SK-N-SH (cell line): ENCODE measurements around the gene CD63. TPM values are rescaled to one million over a fixed set of nuclear protein-coding genes. Genes with fewer than 3 reads are reported as not detected.

ENCODE experiments used
- CTCF ChIA-PET: fragments of 300-600, 350-600 bp; formaldehyde crosslinking; extraction: SDS; loops from one replicate; lab custom pipeline; 2021; lab: Yijun Ruan, JAX
- POLR2A ChIA-PET: fragments of 350-600 bp; sonication (Branson Sonifier 250); formaldehyde crosslinking; extraction: SDS; loops from one replicate; lab custom pipeline; 2020; ENCODE audit warnings: antibody characterized with exemption, inconsistent platforms; lab: Yijun Ruan, JAX
- DNase-seq: peaks from one replicate; pipeline ENCODE4 v3.0.0; 2012
- H2AFZ ChIP-seq: fragments of 200-600 bp; sonication (generic); 2 replicates; pipeline ENCODE4 v1.8.1; 2016; ENCODE audit warnings: antibody characterized with exemption, mild to moderate bottlenecking, low read depth
- H3F3A ChIP-seq: fragments of 200-600 bp; sonication (generic); replicated peaks from 2 replicates; pipeline ENCODE3; 2016; ENCODE audit warnings: antibody characterized with exemption, mild to moderate bottlenecking; ENCODE audit not compliant: insufficient read depth
- H3K27ac ChIP-seq, 2 experiments: fragments of 200-500 bp in 1 of 2; fragments of 200-600 bp in 1 of 2; sonication (Bioruptor generic) in 1 of 2; sonication (generic), shearing (Covaris generic) in 1 of 2; 2 replicates each; pipeline versions ENCODE4 v1.5.1 to v1.6.1; 2014 to 2016; ENCODE audit warnings: low read depth in 2 of 2, inconsistent platforms in 1 of 2, low read length in 1 of 2, mild to moderate bottlenecking in 1 of 2, mixed read lengths in 1 of 2
- H3K27me3 ChIP-seq: fragments of 200-600 bp; sonication (generic), shearing (Covaris generic); 2 replicates; pipeline ENCODE4 v1.6.1; 2016; ENCODE audit warnings: mixed run types; ENCODE audit not compliant: insufficient read depth
- H3K36me3 ChIP-seq, 2 experiments: fragments of 200-500 bp in 1 of 2; fragments of 200-600 bp in 1 of 2; sonication (Bioruptor generic) in 1 of 2; sonication (generic) in 1 of 2; replicated peaks in 1 of 2; 2 replicates each; pipeline versions ENCODE3 to v1.5.1; 2014 to 2016; ENCODE audit warnings: low read length in 1 of 2, mild to moderate bottlenecking in 1 of 2; ENCODE audit not compliant: insufficient read depth in 2 of 2, control insufficient read depth in 1 of 2
- H3K4me1 ChIP-seq, 2 experiments: fragments of 200-500 bp in 1 of 2; fragments of 200-600 bp in 1 of 2; sonication (Bioruptor generic) in 1 of 2; sonication (generic), shearing (Covaris generic) in 1 of 2; 2 replicates each; pipeline versions ENCODE4 v1.5.1 to v1.6.1; 2014 to 2016; ENCODE audit warnings: low read depth in 1 of 2, low read length in 1 of 2, mixed run types in 1 of 2; ENCODE audit not compliant: insufficient read depth in 2 of 2, control insufficient read depth in 1 of 2
- H3K4me2 ChIP-seq: fragments of 200-600 bp; sonication (generic), shearing (Covaris generic); 2 replicates; pipeline ENCODE4 v1.6.1; 2017; ENCODE audit warnings: mixed run types
- H3K4me3 ChIP-seq, 2 experiments: fragments of 200-500 bp in 1 of 2; fragments of 200-600 bp in 1 of 2; sonication (Bioruptor generic) in 1 of 2; sonication (generic), shearing (Covaris generic) in 1 of 2; 2 replicates each; pipeline versions ENCODE4 v1.5.1 to v1.8.1; 2014 to 2016; ENCODE audit warnings: low read depth in 2 of 2, inconsistent platforms in 1 of 2, low read length in 1 of 2, mild to moderate bottlenecking in 1 of 2, mixed read lengths in 1 of 2, moderate library complexity in 1 of 2
- H3K79me2 ChIP-seq: fragments of 200-600 bp; sonication (generic); 2 replicates; pipeline ENCODE4 v1.8.1; 2017; ENCODE audit warnings: mild to moderate bottlenecking; ENCODE audit not compliant: insufficient read depth
- H3K9ac ChIP-seq: fragments of 200-600 bp; sonication (generic); 2 replicates; pipeline ENCODE4 v1.6.1; 2017; ENCODE audit warnings: mixed run types
- H3K9me2 ChIP-seq: fragments of 200-600 bp; sonication (generic); 2 replicates; pipeline ENCODE4 v1.6.1; 2017; ENCODE audit warnings: mixed run types
- H3K9me3 ChIP-seq: fragments of 200-600 bp; sonication (generic); 2 replicates; pipeline ENCODE4 v1.6.1; 2017; ENCODE audit warnings: mixed run types, mild to moderate bottlenecking, moderate library complexity
- H4K20me1 ChIP-seq: fragments of 200-600 bp; sonication (generic); 2 replicates; pipeline ENCODE4 v1.6.1; 2017; ENCODE audit warnings: mild to moderate bottlenecking, mixed run types; ENCODE audit not compliant: insufficient read depth
- CHD2 ChIP-seq: fragments of 150-350 bp; IDR thresholded peaks from 2 replicates; pipeline ENCODE4 v1.6.1; 2018; ENCODE audit warnings: low read length; ENCODE audit not compliant: partially characterized antibody
- CTCF ChIP-seq: fragments of 200-600 bp; sonication (generic); IDR thresholded peaks from 2 replicates; pipeline ENCODE4 v1.6.1; 2017; ENCODE audit warnings: antibody characterized with exemption, mild to moderate bottlenecking, moderate library complexity
- EP300 ChIP-seq, 2 experiments: IDR thresholded peaks; 2 replicates each; pipeline versions ENCODE4 v1.4.0 to v1.6.1; 2012; ENCODE audit warnings: borderline replicate concordance in 1 of 2, low read depth in 1 of 2, low read length in 1 of 2
- GABPA ChIP-seq: IDR thresholded peaks from 2 replicates; pipeline ENCODE4 v1.4.0; 2012; ENCODE audit warnings: low read depth, mild to moderate bottlenecking
- GATA2 ChIP-seq: sonication (generic); formaldehyde crosslinking; IDR thresholded peaks from 2 replicates; pipeline ENCODE4 v1.5.0; 2020; ENCODE audit warnings: mild to moderate bottlenecking, missing genetic modification reagents
- IRF3 ChIP-seq: fragments of 150-350 bp; IDR thresholded peaks from 2 replicates; pipeline ENCODE4 v1.6.1; 2016; ENCODE audit warnings: mild to moderate bottlenecking, low read depth, low read length
- JUND ChIP-seq: IDR thresholded peaks from 2 replicates; pipeline ENCODE4 v1.4.0; 2012
- MEF2A ChIP-seq: IDR thresholded peaks from 2 replicates; pipeline ENCODE4 v1.4.0; 2012; ENCODE audit warnings: low read depth, borderline replicate concordance
- POLR2AphosphoS5 ChIP-seq: IDR thresholded peaks from 2 replicates; pipeline ENCODE4 v1.6.1; 2012; ENCODE audit warnings: low read depth, low read length
- RAD21 ChIP-seq: IDR thresholded peaks from 2 replicates; pipeline ENCODE4 v1.6.1; 2012; ENCODE audit warnings: mild to moderate bottlenecking, low read length
- RCOR1 ChIP-seq: fragments of 150-350 bp; IDR thresholded peaks from 2 replicates; pipeline ENCODE4 v1.6.1; 2017; ENCODE audit warnings: antibody characterized with exemption, low read length
- REST ChIP-seq: IDR thresholded peaks from 2 replicates; pipeline ENCODE4 v1.6.1; 2012; ENCODE audit warnings: mild to moderate bottlenecking, low read depth, low read length, moderate library complexity
- SIN3A ChIP-seq: IDR thresholded peaks from 2 replicates; pipeline ENCODE4 v1.6.1; 2012; ENCODE audit warnings: low read depth, mild to moderate bottlenecking, low read length, moderate library complexity, borderline replicate concordance
- SMC3 ChIP-seq: IDR thresholded peaks from 2 replicates; pipeline ENCODE4 v1.6.1; 2012; ENCODE audit warnings: low read depth, low read length, improper control_type of control experiment
- TCF12 ChIP-seq: IDR thresholded peaks from 2 replicates; pipeline ENCODE4 v1.4.0; 2012
- USF1 ChIP-seq: IDR thresholded peaks from 2 replicates; pipeline ENCODE4 v1.4.0; 2012; ENCODE audit warnings: low read depth, borderline replicate concordance
- WGBS: methylation state at CpG from one replicate; pipeline ENCODE4 v1.1.6; 2017; ENCODE audit warnings: low lambda C conversion rate; 5-methylcytosine and 5-hydroxymethylcytosine counted together
- polyA plus RNA-seq, 3 experiments: library from polyadenylated mRNA; depleted of rRNA; stranded (reverse); fragments of >200 nt; gene quantifications; 2 replicates each; pipeline ENCODE4 v1.2.3, GENCODE V29; 2012

Gene CD63
- polyA plus RNA-seq, 1 of the 3 experiments (the other 2 are of a cell fraction), result 1,465 TPM

GRCh38 chr12:55693323-55694187, 35.3 kb downstream of the CD63 start:
- CTCF ChIA-PET, result interaction anchor here (1.7 to 2.5 kb wide), 2 partner anchors 12 to 37 kb away, joined by 5 to 8 read pairs; a partner anchor contains a TSS
- H3K27ac ChIP-seq, result no peak overlapping the region
- no peaks in the 10 kb centered on the region for H3K79me2 ChIP-seq
- H3K4me3 ChIP-seq, result no peak overlapping the region
- no peaks in the 10 kb centered on the region for H3K9me2 ChIP-seq
- no peak for TF ChIP-seq GATA2 (CRISPR knock-in tag)
- no peak for TF ChIP-seq JUND
- no peak for TF ChIP-seq SIN3A
- TF ChIP-seq TCF12, result no peak
- TF ChIP-seq USF1, result no peak
- TF ChIP-seq RCOR1, result no peak
- no peak for TF ChIP-seq MEF2A
- no peak for TF ChIP-seq IRF3
- no peak for TF ChIP-seq GABPA
- no peak for TF ChIP-seq EP300 (IDR thresholded peaks at IDR 0.05; ENCODE audit: borderline replicate concordance in 1 of 2, low read depth in 1 of 2, low read length in 1 of 2)
- TF ChIP-seq POLR2AphosphoS5, result no peak
- H3K36me3 ChIP-seq, result no peaks in the 10 kb centered on the region
- H3K9ac ChIP-seq, result no peak overlapping the region
- POLR2A ChIA-PET, result no interaction called here
- H3K9me3 ChIP-seq, result no peaks in the 10 kb centered on the region
- no peaks in the 10 kb centered on the region for H3K27me3 ChIP-seq
- no peaks in the 10 kb centered on the region for H3F3A ChIP-seq
- H3K4me2 ChIP-seq, result no peak overlapping the region
- DNase-seq, result no peak
- H3K4me1 ChIP-seq, result no peaks in the 10 kb centered on the region
- 79% methylated on average over 7 of the region's 7 CpGs for WGBS
- H4K20me1 ChIP-seq, result no peaks in the 10 kb centered on the region
- no peak overlapping the region for H2AFZ ChIP-seq

- Histone ChIP-seq H3K36me3 (no peaks in the 10 kb centered on the region), H3K79me2 (no peaks in the 10 kb centered on the region), H4K20me1 (no peaks in the 10 kb centered on the region)
- WGBS, result 71% methylated on average over 8 of the region's 12 CpGs
- TF ChIP-seq SIN3A (no peak), SMC3 (no peak), JUND (no peak), RAD21 (no peak), USF1 (no peak), CHD2 (no peak), REST (no peak), TCF12 (no peak), CTCF (no peak)
- TF ChIP-seq, all 33 proteins: peak for 0
- H3K27me3 ChIP-seq, result no peaks in the 10 kb centered on the region
- H3K4me1 ChIP-seq, result no peaks in the 10 kb centered on the region
- CTCF ChIA-PET, result interaction anchor here (1.7 to 2.5 kb wide), 2 partner anchors 11 to 36 kb away, joined by 5 to 8 read pairs; a partner anchor contains a TSS
- no peak overlapping the region for H3K9ac ChIP-seq
- H3F3A ChIP-seq, result no peaks in the 10 kb centered on the region
- no peak overlapping the region for H3K4me2 ChIP-seq
- no peak overlapping the region for H3K27ac ChIP-seq
- no peak overlapping the region for H3K4me3 ChIP-seq
- no peak for DNase-seq
- no peaks in the 10 kb centered on the region for H3K9me2 ChIP-seq
- no peaks in the 10 kb centered on the region for H3K9me3 ChIP-seq
- H2AFZ ChIP-seq, result no peak overlapping the region
- POLR2A ChIA-PET, result no interaction called here
These were observed 36.0 kb downstream of the CD63 start for GRCh38 chr12:55692631-55693322.
